Astrocyte (in vitro differentiated cells and primary cell): ENCODE results near the gene CDK14. TPM values are rescaled to one million over a fixed set of nuclear protein-coding genes. Genes with fewer than 3 reads are reported as not detected.

Experiments used
- DNase-seq: peaks from one replicate; pipeline ENCODE4 v3.0.0-alpha.2; 2010; ENCODE audit warnings: low read depth
- FAIRE-seq: peaks from 2 replicates; lab custom pipeline; 2011; peaks lifted over from hg19 to GRCh38; lab: Jason Lieb, UNC
- H2AFZ ChIP-seq: 2 replicates; pipeline ENCODE4 v1.6.0; 2012; ENCODE audit warnings: low read depth, low read length, inconsistent platforms
- H3K27ac ChIP-seq: 2 replicates; pipeline ENCODE4 v1.5.1; 2011; ENCODE audit warnings: low read depth, low read length, inconsistent platforms
- H3K27me3 ChIP-seq: 2 replicates; pipeline ENCODE4 v1.6.0; 2011; ENCODE audit warnings: low read length, inconsistent platforms; ENCODE audit not compliant: insufficient read depth
- H3K36me3 ChIP-seq: 2 replicates; pipeline ENCODE4 v1.5.1; 2011; ENCODE audit warnings: low read length, inconsistent platforms; ENCODE audit not compliant: insufficient read depth
- H3K4me1 ChIP-seq: 2 replicates; pipeline ENCODE4 v1.5.1; 2011; ENCODE audit warnings: low read length, inconsistent platforms; ENCODE audit not compliant: insufficient read depth
- H3K4me2 ChIP-seq: 2 replicates; pipeline ENCODE4 v1.6.0; 2012; ENCODE audit warnings: low read length, inconsistent platforms
- H3K4me3 ChIP-seq: 2 replicates; pipeline ENCODE4 v1.5.1; 2011; ENCODE audit warnings: low read depth, mild to moderate bottlenecking, low read length, inconsistent platforms; ENCODE audit not compliant: insufficient read depth
- H3K79me2 ChIP-seq: 2 replicates; pipeline ENCODE4 v1.6.0; 2012; ENCODE audit warnings: mild to moderate bottlenecking, low read length, inconsistent platforms; ENCODE audit not compliant: insufficient read depth
- H3K9ac ChIP-seq: 2 replicates; pipeline ENCODE4 v1.6.0; 2012; ENCODE audit warnings: mild to moderate bottlenecking, low read length, inconsistent platforms
- H3K9me3 ChIP-seq: 2 replicates; pipeline ENCODE4 v1.5.1; 2012; ENCODE audit warnings: low read depth, mild to moderate bottlenecking, low read length, inconsistent platforms; ENCODE audit not compliant: insufficient read depth
- H4K20me1 ChIP-seq: 2 replicates; pipeline ENCODE4 v1.6.0; 2012; ENCODE audit warnings: low read length, inconsistent platforms; ENCODE audit not compliant: insufficient read depth
- H3K27ac Mint-ChIP-seq: one replicate; pipeline ENCODE4 v1.8.0; 2021; ENCODE audit warnings: mild to moderate bottlenecking, mixed read lengths; ENCODE audit not compliant: unreplicated experiment
- H3K27me3 Mint-ChIP-seq: one replicate; pipeline ENCODE4 v1.8.0; 2021; ENCODE audit warnings: low read depth, mixed read lengths; ENCODE audit not compliant: unreplicated experiment
- H3K36me3 Mint-ChIP-seq: one replicate; pipeline ENCODE4 v1.8.0; 2021; ENCODE audit warnings: low read depth, mixed read lengths; ENCODE audit not compliant: unreplicated experiment
- H3K4me1 Mint-ChIP-seq: one replicate; pipeline ENCODE4 v1.8.0; 2021; ENCODE audit warnings: low read depth, mixed read lengths; ENCODE audit not compliant: unreplicated experiment
- H3K4me3 Mint-ChIP-seq: one replicate; pipeline ENCODE4 v1.8.0; 2021; ENCODE audit warnings: mild to moderate bottlenecking, moderate library complexity, mixed read lengths; ENCODE audit not compliant: unreplicated experiment
- H3K9me3 Mint-ChIP-seq: one replicate; pipeline ENCODE4 v1.8.0; 2021; ENCODE audit warnings: mild to moderate bottlenecking, mixed read lengths; ENCODE audit not compliant: unreplicated experiment
- EZH2 ChIP-seq: IDR thresholded peaks from 2 replicates; pipeline ENCODE4 v1.6.1; 2012; ENCODE audit warnings: mild to moderate bottlenecking, low read length, inconsistent platforms; ENCODE audit not compliant: insufficient read depth
- total RNA-seq: library from RNA; stranded (reverse); gene quantifications from 2 replicates; pipeline ENCODE4 v1.2.1, GENCODE V29; 2021
- TF ChIP-seq, protein P1 (sequence below): IDR thresholded peaks from 2 replicates; pipeline ENCODE4 v1.5.1; 2011; ENCODE audit warnings: low read depth, mild to moderate bottlenecking, inconsistent platforms, low read length, moderate library complexity; ENCODE audit not compliant: insufficient read depth

CDK14 gene
- total RNA-seq, 1 donor from 2014 or later: 30.2 TPM

DNA sequence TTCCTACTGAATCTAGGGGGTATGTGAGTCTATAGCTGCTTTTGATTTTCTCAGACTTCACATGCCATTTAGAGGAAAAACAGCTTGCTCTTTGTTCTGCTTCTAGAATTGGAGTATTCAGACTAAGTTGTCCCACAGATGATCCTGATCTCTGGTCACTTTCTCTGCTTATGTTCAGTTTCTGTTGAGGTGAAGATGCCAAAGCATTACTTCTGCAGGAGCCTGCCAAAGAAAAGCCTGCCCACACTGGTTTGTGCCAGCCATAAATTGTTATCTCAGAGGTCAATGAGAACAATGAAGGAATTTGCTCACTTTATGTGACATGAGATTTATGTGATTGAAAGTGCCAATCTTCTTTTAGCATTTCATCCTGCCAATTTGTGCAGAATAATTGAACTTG lies 163.6 kb downstream of the CDK14 start:
- no peak overlapping the region for H3K4me3 Mint-ChIP-seq
- peaks cover 1% of the 10 kb centered on the region for H3K36me3 Mint-ChIP-seq
- Histone ChIP-seq H3K79me2 (peaks cover 16% of the 10 kb centered on the region), H3K4me1 (no peaks in the 10 kb centered on the region), H4K20me1 (peaks cover 33% of the 10 kb centered on the region), H2AFZ (no peak overlapping the region), H3K4me2 (no peak overlapping the region), H3K27ac (no peak overlapping the region), H3K9ac (no peak overlapping the region), H3K4me3 (no peak overlapping the region), H3K36me3 (no peaks in the 10 kb centered on the region), H3K27me3 (no peaks in the 10 kb centered on the region), H3K9me3 (no peaks in the 10 kb centered on the region)
- H3K4me1 Mint-ChIP-seq: no peaks in the 10 kb centered on the region
- TF ChIP-seq EZH2: no peak
- TF ChIP-seq, protein P1, sequence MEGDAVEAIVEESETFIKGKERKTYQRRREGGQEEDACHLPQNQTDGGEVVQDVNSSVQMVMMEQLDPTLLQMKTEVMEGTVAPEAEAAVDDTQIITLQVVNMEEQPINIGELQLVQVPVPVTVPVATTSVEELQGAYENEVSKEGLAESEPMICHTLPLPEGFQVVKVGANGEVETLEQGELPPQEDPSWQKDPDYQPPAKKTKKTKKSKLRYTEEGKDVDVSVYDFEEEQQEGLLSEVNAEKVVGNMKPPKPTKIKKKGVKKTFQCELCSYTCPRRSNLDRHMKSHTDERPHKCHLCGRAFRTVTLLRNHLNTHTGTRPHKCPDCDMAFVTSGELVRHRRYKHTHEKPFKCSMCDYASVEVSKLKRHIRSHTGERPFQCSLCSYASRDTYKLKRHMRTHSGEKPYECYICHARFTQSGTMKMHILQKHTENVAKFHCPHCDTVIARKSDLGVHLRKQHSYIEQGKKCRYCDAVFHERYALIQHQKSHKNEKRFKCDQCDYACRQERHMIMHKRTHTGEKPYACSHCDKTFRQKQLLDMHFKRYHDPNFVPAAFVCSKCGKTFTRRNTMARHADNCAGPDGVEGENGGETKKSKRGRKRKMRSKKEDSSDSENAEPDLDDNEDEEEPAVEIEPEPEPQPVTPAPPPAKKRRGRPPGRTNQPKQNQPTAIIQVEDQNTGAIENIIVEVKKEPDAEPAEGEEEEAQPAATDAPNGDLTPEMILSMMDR: no peak
- no peaks in the 10 kb centered on the region for H3K9me3 Mint-ChIP-seq
- H3K27ac Mint-ChIP-seq: no peak overlapping the region
- FAIRE-seq (no peak), DNase-seq (no peak)
- H3K27me3 Mint-ChIP-seq: no peaks in the 10 kb centered on the region

DNA sequence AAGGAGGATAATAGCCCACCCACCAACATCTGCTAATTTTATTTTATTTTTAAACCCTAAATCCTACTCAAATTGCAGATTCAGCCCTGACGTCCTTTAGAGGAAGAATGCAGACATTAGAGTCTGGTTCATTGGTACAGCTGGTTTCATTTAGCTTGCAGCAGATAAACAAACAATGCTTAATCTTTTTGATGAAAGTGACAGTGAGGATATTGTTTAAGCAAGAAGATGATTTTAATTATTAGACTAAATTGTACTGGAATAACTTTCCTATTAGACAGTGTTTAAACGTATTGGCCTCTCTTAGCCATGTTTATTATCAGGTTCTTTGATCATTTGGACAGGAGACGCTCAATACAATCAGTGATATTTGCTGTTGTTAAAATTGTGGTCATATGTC lies 164.8 kb downstream of the CDK14 start:
- no peaks in the 10 kb centered on the region for H3K27me3 ChIP-seq
- Mint-ChIP-seq H3K27me3 (no peaks in the 10 kb centered on the region), H3K9me3 (no peaks in the 10 kb centered on the region), H3K4me3 (no peak overlapping the region), H3K4me1 (peaks cover 3% of the 10 kb centered on the region), H3K27ac (no peak overlapping the region), H3K36me3 (peaks cover 1% of the 10 kb centered on the region)
- no peaks in the 10 kb centered on the region for H3K4me1 ChIP-seq
- DNase-seq (no peak), FAIRE-seq (no peak)
- TF ChIP-seq, protein P1: no peak
- no peak for TF ChIP-seq EZH2
- no peak overlapping the region for H3K9ac ChIP-seq
- H3K4me2 ChIP-seq: no peak overlapping the region
- no peak overlapping the region for H3K27ac ChIP-seq
- H4K20me1 ChIP-seq: peaks cover 33% of the 10 kb centered on the region
- no peaks in the 10 kb centered on the region for H3K9me3 ChIP-seq
- no peaks in the 10 kb centered on the region for H3K36me3 ChIP-seq
- H2AFZ ChIP-seq: no peak overlapping the region
- peaks cover 18% of the 10 kb centered on the region for H3K79me2 ChIP-seq
- H3K4me3 ChIP-seq: no peak overlapping the region

DNA sequence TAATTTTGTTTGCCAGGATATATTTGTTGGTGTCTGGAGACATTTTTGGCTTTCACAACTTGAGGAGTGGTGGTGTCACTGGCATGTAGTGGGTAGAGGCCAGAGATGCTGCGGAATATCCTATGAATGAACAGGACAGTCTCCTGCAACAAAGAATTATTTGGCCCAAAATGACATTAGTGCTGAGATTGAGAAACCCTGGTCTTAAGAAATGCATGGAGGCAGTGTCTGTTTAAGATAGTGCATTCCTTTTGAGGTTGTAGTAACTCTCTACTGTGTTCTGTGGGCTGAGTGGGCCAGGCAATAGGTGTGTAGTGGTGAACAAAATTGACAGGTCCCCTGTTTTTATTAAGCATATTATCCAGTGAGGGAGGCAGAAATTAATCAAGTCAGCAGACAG lies 165.5 kb downstream of the CDK14 start:
- Mint-ChIP-seq H3K9me3 (no peaks in the 10 kb centered on the region), H3K4me1 (peaks cover 6% of the 10 kb centered on the region), H3K36me3 (peaks cover 1% of the 10 kb centered on the region), H3K27me3 (no peaks in the 10 kb centered on the region), H3K27ac (no peak overlapping the region), H3K4me3 (no peak overlapping the region)
- DNase-seq: no peak
- Histone ChIP-seq H3K27me3 (no peaks in the 10 kb centered on the region), H4K20me1 (peaks cover 35% of the 10 kb centered on the region), H3K27ac (no peak overlapping the region), H2AFZ (no peak overlapping the region), H3K9ac (no peak overlapping the region), H3K4me1 (peaks cover 2% of the 10 kb centered on the region), H3K79me2 (peaks cover 18% of the 10 kb centered on the region), H3K36me3 (no peaks in the 10 kb centered on the region), H3K9me3 (no peaks in the 10 kb centered on the region), H3K4me2 (no peak overlapping the region), H3K4me3 (no peak overlapping the region)
- FAIRE-seq: no peak
- TF ChIP-seq, protein P1: no peak
- no peak for TF ChIP-seq EZH2
